ENCODE results near the gene PPRC1.

DNA sequence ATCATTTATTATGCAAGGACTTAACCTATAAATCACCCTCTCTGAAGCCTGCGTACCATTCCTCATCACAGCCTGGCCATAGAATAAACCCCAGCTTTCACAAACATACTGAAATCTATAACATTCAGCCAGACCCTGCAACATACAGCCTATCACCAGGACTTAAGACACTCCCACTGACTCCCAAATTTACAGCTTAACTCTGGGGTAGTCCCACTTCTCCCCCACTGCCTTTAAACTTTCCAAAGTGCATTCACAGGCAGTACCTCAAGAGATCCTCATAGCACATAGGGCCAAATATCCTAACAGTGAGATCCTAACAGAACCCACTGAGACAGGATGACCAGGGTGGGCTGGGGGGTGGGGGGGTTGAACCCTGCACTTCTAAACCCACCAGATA lies 16.2 kb upstream of the PPRC1 start:
- TF ChIP-seq CTCF (IDR thresholded peaks at IDR 0.05; ENCODE audit: extremely low read depth in 1 of 2, insufficient read depth in 1 of 2, low read depth in 1 of 2, low read length in 2 of 2), result no peak
- TF ChIP-seq POLR2A (IDR thresholded peaks at IDR 0.05; ENCODE audit: low read depth, low read length), result no peak
- TF ChIP-seq EZH2 (IDR thresholded peaks at IDR 0.05; ENCODE audit: borderline replicate concordance, low read depth, low read length, severe bottlenecking), result no peak
- no peak for TF ChIP-seq MYC (IDR thresholded peaks at IDR 0.05; ENCODE audit: low read depth, low read length)

Data from endothelial cell of umbilical vein (primary cell).